GM19025 (cell line): ENCODE data around the gene NAV2.

Experiments
- ATAC-seq: cut with Tn5 transposase; IDR thresholded peaks from one replicate; pipeline ENCODE4 v1.9.1; 2021; ENCODE audit warnings: mild to moderate bottlenecking, low read depth, moderate library complexity; ENCODE audit not compliant: unreplicated experiment

The NAV2 gene

DNA sequence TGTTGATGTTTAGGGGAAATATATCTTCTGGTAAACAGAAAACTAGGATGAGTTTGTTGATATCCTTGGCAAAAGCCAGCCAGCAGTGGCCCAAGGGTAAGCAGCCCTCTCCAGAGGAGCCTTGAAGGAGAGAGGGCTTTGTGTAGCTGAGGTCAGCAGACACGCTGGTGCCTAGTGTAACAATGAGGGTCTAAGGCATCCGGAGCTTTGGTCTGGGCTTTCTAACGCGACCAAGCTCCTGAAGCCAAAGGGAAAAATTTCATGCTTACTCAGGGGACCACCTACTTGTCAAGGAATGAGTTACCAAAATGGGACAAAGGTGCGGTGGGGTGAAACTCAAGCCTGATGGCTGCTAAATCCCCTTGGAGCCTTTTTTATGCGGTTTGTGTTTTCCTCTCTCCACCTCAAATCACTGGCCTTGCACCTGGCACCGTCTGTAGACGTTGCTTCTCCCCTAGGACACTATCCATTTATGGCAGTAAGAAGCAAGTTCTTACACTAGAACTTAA, 312.7 kb downstream of the NAV2 start:
- ATAC-seq = no peak

GRCh38 chr11:20026629-20027555, 314.3 kb downstream of the NAV2 start:
- no peak for ATAC-seq

GRCh38 chr11:20027556-20028013, 314.9 kb downstream of the NAV2 start:
- no peak for ATAC-seq

- no peak for ATAC-seq
Measured at GRCh38 chr11:20029193-20029592, 316.6 kb downstream of the NAV2 start.

GRCh38 chr11:20030472-20030871, 317.8 kb downstream of the NAV2 start:
- ATAC-seq = no peak

DNA sequence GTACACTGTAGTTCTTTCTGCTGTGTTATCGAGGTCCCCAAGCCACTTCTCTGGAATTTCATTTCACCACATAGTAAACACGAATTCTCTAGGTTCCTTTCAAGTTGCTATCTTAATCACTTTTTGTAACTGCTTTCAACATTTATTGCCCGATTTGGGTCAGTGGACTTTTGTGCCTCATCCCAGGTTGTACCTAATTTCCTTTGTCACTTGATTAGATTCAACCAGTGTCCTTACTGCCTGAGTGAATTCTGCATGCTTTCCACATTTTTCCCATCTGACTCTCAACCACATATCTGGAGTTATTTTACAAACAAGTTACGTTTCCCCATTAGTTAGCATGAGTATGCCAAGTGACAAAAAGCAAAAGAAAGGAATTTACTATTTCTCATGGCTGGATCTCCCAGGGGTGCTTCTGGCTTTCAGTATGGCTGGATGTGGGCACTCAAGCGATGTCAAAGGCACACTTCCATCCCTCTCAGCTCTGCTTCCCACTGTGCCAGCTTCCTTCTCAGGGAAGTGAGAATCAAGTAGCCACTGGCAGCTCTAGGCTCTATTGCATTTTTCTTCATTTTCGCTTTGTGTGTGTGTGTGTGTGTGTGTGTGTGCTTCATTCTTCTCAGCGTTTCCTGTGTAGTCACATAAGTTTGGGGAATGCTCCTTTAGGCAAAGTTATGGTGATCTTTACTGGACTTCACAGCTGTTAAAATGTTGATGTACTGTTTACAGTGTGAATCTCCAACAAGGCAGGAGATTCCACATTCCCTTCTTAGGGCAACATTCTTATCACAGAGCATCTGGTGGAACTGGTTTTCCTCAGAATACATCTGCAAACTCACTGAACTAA, 318.7 kb downstream of the NAV2 start:
- no peak for ATAC-seq

- no peak for ATAC-seq
Measured at GRCh38 chr11:20032127-20032526, 319.5 kb downstream of the NAV2 start.

- no peak for ATAC-seq
Measured at GRCh38 chr11:20032577-20033260, 320.1 kb downstream of the NAV2 start.

GRCh38 chr11:20033806-20034205, 321.2 kb downstream of the NAV2 start:
- ATAC-seq = no peak

DNA sequence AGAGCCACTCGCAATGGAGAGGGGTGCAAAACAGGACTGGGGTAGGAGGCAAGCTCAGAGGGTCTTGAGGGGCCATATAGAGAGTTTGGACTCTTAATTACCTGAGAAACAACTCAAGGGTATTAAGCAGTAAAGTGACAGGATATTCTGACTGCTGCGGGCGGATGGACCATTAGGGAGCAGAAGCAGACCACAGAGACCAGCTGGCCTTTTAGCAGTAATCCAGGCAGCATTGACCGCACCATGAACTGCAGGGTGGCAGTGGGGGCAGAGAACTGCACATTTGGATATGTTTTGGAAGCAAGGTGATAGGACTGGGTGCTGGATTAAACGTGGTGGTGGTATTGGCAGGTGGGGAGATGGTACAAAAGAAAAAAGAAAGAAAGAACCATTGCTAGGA, 322.3 kb downstream of the NAV2 start:
- no peak for ATAC-seq

GRCh38 chr11:20035375-20035700, 322.7 kb downstream of the NAV2 start:
- no peak for ATAC-seq

- ATAC-seq = no peak
Measured at GRCh38 chr11:20035701-20036601, 323.3 kb downstream of the NAV2 start.

DNA sequence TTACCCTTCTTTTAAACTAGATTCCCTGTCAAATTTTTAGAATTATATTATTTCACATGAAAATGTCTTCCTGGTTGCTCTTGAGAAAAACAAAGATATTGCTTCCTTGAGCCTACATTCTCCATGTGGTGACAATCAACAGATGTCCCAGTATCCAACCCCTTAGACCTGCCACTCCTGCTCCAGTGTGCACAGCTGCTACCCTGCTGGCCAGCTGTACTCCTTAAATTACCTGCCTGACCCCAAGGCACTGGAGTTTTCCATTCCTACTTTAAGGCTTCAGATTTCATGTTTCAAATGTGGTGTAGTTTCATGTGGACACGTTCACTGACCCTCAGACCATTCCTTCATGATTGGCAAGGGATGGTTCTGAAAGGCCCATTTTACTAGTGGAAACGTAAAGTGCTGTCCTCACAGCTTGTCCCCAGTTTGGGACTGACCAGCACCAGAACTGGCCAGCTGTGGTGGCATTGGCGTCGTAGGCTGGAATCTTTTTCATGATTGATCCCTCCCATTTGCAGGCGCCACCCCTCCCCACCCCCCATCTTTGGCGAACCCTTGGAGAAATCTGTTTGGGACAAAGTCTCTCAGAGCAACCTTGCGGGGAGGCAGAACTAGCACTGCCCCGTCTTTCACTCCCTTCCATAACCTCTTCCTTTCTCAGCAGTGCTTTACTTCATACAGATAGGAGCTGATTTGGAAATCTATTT, 324.1 kb downstream of the NAV2 start:
- no peak for ATAC-seq

GRCh38 chr11:20037396-20038153, 324.9 kb downstream of the NAV2 start:
- ATAC-seq = peak; percentile 64

DNA sequence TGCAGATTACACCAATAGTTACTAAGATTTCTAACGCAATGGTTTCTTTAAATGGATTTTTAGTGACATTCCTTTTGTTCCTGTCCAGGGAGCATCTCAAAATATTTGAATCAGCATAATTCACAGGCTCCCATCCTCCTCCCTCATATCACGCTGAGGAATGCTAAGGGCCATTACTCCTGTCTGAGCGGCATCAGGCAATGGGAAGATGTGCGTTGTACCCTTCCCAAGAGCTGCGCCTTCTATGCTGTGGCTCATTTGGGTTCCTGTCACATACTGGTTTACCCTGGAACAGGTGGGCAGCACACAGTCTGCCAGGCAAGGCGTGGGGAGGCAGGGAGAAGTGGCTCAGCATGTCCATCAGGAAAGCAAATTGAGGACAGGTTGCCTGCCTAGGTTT, 325.8 kb downstream of the NAV2 start:
- ATAC-seq = no peak

- no peak for ATAC-seq
Measured at GRCh38 chr11:20038972-20039371, 326.3 kb downstream of the NAV2 start.

- ATAC-seq = no peak
Measured at GRCh38 chr11:20041499-20041898, 328.9 kb downstream of the NAV2 start.

GRCh38 chr11:20042045-20042639, 329.5 kb downstream of the NAV2 start:
- ATAC-seq = no peak
